HG03469 (cell line): ENCODE results near the gene MED16.
"Not testable (repeated sequence)": the region's sequence is repeated elsewhere in the genome, so short reads cannot be mapped to it uniquely, and the experiment has no call there.

ENCODE experiments used
- ATAC-seq: cut with Tn5 transposase; IDR thresholded peaks from one replicate; pipeline ENCODE4 v1.9.1; 2021; ENCODE audit warnings: mild to moderate bottlenecking, moderate library complexity, moderate number of reproducible peaks; ENCODE audit not compliant: unreplicated experiment

MED16 gene

GRCh38 chr19:831407-832369 lies 61.3 kb downstream of the MED16 start:
- ATAC-seq: no peak

GRCh38 chr19:829129-829758 lies 63.7 kb downstream of the MED16 start:
- no peak for ATAC-seq

GRCh38 chr19:827710-828321 lies 65.2 kb downstream of the MED16 start, which contains the start of gene AZU1:
AZU1 (plus strand) TSS chr19:827837; CDS start chr19:827847, 10 bp downstream.
- ATAC-seq: no peak

- no peak for ATAC-seq
Observed at GRCh38 chr19:827314-827709, 65.7 kb downstream of the MED16 start.

GRCh38 chr19:825897-826644 lies 66.9 kb downstream of the MED16 start:
- no peak for ATAC-seq

GRCh38 chr19:824885-825284 lies 68.1 kb downstream of the MED16 start:
- ATAC-seq: no peak

GRCh38 chr19:823565-824121 lies 69.3 kb downstream of the MED16 start:
- ATAC-seq: no peak

GRCh38 chr19:821825-822503 lies 71.0 kb downstream of the MED16 start, which contains the start of gene PLPPR3:
PLPPR3 (minus strand) TSS chr19:821955; CDS start chr19:821559, 396 bp downstream.
- ATAC-seq: no peak

- no peak for ATAC-seq
Observed at GRCh38 chr19:821231-821824, 71.7 kb downstream of the MED16 start.

- not testable (repeated sequence) for ATAC-seq
Observed at GRCh38 chr19:820212-820611, 72.8 kb downstream of the MED16 start.
